Nucleus accumbens (tissue), 56 donors: ENCODE results near the gene HLCS.

ENCODE experiments used
- DNase-seq, 56 donors: peaks; one replicate each; lab custom pipeline; 2025; lab: John Stamatoyannopoulos, UW

Gene HLCS

DNA sequence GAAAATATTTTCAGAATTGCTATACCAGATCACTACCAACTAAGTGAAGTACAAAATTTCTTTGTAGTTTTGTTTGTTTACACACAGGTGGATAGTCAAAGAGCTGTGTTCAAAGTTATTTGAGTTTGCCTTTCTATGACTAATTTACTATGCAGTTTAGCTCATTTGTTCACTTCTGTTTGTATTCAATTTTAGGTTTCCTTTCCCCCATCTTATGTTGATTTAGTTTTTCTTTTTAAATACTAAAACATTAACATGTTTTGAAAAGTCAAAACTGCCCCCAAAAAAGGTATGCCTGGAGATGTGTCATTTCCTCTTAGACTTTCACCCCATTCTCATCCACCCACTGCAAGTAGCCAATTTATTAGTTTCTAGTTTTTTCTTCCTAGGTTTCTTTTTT, 21.4 kb upstream of the HLCS start:
- no peak for DNase-seq

DNA sequence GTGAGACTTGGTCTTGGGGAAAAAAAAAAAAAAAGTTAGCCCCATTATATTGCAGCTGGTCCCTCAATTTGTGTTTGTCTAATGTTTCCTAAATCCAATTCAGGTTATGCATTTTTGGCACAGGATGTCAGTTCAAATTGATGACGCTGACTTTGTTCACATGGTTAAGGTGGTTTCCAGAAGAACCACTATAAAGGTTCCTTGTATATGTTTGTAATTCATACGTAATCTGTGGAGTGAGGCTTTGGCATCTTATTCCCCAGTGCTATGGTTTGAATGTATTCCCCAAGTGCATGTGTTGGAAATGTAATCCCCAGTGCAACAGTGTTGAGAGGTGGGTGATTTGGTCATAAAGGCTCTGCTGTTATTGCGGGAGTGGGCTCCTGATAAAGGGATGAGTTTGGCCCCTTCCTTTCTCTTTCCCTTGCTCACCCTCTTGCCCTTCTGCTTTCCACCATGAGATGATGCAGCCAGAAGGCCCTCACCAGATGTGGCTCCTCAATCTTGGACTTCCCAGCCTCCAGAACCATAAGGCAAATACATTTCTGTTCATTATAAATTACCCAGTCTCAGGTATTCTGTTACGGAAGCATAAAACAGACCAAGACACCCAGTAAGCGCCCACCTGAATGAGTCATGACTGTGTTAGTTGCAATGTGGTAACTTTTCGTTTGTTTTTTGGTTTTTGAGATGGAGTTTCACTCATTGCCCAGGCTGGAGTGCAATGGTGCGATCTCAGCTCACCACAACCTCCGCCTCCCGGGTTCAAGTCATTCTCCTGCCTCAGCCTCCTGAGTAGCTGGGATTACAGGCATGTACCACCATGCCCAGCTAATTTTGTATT, 19.5 kb upstream of the HLCS start:
- DNase-seq, result no peak

DNA sequence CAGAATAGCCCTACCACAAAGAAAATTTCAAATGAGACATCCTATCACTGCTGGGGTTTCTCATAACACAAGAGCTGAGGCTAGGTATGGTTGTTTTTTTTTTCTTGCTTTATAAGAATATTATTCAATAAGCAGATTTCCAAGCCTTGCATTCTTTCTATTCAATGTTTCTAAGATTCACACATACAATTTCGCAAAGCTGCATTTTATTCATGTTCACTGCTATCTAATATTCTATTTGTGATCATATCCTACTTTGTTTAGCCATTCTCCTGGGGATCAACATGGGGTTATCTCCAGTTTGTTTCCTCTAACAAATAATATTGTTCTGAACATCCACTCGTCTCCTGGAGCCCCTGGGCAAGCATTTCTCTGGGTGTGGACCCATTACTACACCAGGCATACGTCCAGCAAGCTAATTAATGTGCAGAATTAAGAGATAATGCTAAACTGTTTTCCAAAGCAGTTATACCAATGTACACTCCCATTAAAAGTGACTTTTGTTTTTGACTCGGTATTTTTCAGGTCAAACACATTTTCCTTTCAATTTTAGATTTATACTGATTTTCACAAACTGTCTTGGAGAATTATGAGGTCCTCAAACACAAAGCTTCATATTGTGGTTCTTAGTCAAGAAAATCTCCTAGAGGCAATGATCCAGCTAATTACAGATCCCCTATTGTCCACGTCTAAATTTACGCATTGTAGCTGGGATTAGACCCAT, 15.7 kb upstream of the HLCS start:
- no peak for DNase-seq

DNA sequence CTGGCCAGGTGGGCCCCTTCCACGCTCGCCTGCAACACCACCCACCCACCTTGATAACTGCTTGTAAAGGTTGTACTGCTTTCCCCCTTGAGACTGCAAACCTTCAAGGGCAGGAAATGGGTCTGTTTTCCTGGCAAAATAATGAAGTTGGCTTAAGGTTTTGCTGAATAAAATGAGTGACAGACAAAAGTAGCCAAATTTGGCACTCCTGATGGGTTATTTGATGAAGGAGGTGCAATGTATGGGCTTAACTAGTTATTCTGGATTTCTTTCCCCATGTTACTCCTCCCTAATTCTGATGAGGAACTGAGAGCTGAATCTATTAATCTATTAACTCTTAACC, 14.6 kb upstream of the HLCS start:
- DNase-seq, result no peak

DNA sequence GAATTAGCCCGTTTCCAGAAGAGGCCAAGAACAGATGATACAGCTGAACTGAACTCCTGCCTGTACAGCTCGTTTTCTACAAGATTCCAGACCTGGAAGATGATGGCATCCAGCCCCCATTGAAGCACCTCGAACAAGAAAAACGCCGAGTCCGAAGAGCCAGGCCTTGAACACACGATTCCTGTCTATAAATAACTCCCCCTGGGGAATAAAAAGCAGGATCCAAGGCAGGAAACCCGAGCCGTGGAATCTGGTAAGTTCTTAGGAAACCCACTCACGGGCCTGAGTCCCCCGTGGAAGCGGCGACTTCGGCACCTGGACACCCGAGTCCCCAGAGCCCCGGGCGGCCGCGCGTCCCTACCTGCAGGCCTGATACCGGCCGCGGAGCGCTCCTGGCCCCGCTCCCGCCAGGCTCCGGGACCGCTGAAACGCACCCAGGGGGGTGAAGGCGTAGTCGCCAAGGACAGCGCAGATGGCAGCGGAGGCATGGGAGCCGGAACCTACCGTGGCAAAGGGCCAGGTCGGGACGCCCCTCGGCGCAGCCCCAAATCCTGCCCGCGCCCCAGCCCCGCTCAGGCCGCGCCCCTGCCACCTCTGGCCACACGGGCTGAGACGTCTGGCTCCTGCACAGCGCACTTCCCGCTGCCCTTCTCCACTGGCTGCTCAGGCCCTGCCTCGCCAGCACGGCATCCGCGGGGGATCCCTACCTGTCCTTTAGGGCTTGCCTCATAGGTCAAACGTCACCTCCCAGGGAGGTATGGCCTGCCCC, 14.0 kb upstream of the HLCS start:
- peak in 6 of 56 donors; percentile 8 to 29 (median 12) for DNase-seq

DNA sequence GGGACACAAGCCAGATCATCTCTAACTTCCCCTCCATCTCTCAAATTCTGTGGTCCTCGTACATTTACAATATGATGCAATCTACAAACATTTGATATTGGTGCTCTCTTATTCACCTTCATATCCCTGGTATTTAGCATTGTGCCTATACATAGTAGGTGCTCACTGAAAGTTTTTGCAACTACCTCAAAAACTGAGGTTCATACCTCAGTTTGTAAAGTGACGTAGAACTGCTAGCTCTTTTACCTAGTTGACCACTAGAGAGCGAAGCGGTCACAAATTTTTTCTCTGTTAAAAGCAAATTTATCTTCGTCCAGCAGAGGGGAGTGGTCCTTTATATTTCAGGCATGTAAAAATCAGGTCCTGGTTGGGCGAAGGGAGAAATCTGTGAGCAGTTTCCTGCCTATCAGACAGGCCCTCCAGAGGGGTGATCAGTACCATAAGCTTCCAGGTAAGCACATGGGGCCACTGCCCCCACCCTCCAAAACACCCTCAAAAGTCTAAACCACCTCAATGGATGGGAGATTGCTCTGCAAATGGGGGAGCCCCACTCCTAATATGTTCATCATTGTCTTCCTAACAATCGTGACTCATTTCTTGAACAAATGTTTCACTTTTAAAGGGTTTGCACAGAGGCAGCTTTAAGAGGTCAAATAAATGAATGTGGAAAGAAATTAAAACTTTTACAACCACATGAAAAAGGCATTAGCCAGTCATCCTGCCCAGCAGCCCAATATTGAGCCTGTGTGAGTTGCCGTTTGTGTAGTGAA, 10.6 kb upstream of the HLCS start:
- DNase-seq, result peak in 3 of 56 donors; percentile 0 to 15 (median 5)

DNA sequence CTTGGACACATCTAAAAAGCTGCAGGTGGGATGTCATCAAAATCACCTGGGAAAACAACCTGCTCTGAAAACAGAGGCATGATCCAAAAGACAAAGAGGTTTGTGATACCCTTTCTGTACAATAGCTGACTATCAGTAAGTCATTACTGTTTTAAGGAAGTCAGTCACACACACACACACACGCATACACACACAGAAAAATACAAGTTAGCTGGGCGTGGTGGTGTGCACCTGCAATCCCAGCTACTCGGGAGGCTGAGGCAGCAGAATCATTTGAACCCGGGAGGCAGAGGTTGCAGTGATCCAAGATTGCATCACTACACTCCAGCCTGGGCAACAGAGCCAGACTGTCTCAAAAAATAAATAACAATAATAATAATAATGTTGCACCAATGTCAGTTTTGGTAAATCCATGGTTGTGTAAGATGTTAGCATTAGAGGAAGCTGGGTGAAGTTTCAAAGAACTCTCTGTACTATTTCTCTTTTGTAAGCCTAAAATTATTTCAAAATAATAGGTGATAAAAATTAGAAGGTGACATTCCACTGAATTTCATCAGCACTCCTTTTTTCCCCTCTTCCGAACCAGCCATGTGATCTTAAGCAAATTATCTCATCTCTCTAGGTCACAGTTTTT, 9.9 kb upstream of the HLCS start:
- no peak for DNase-seq

DNA sequence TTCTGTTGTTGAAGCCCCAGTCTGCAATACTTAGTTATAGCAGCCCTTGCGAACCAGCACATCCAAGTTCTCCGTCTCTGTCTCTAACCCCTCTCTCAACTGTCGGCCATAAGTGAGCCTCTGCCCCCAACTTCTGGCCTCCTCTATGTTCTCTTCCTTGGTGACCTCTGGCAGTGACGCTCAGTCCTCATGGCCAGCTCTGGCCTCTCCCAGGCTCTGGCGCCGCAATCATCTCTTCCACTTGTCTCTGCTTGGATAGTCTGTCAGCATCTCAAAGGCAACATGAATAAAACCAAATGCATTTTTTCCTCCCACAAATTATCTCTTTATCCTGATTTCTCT, 8.4 kb upstream of the HLCS start:
- no peak for DNase-seq

DNA sequence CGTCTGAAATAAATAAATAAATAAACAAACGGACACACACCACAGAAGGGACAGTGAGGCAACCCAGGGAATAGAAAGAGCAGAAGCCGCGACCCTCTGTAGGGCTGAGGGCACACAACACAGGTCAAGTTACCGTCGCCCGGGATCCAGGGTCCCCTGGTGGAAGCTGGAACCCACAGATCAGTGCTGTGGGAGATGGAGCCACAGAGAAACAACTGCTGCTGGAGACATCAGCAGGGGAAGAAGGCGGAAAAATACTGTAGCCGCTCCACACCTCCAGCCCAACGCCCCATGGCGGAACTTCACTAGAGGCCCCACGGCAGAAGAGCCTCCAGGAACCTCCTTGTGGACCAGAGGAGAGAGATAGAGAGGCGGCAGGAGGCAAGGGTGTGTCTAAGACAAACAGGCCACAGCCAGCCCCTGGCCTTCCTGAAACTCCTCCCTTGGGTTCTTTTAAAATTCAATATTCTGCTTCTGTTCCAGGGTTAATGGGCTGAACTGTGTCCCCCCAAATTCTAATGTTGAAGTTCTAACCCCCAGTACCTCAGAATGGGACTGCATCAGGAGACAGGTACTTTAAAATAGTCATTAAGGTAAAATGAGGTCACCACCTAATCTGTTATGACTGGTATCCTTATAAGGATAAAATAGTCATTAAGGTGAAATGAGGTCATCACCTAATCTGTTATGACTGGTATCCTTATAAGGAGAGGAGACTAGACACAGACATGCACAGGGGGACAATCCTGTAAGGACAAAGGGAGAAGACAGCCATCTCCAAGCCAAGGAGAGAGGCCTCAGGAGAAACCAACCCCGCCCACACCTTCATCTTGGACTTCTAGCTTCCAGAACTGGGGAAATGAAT, 7.7 kb upstream of the HLCS start:
- DNase-seq, result no peak

DNA sequence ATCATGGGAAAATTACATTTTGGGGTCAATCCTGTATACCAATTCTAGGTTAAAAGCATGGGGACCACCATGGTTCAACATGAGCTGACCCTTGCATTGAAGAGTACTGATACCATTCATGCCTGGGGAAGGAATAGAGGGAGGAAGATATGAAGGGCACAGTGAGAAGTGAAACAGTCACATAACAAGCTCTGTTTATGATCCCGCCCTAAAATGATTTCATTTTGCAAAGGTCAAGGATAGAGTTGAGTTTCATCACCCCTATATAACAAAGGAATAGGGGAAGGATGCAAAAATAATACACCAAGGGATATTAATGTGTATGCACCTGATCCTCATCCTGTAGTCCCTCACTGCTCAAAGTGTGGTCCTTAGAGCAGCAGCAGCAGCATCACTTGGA, 2.5 kb upstream of the HLCS start:
- DNase-seq, result no peak

DNA sequence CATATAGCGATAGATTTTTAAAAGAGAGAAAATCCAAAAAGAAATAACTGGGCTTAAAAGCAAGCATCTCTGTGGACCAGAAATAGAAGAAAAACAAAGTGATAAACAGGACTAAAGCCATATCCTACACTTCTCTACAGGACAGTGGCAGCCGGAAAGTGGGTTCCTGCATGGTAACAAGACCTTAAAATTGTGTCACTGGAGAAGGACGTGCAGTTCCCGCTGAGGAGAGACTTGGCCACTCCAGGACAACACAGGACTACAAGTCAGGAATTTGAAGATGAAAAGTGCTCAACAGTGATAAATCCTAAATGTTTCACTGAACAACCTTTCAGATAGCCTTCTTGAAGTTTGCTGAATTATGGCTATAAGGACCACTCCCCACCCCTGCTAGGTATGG, 1.9 kb upstream of the HLCS start:
- no peak for DNase-seq

DNA sequence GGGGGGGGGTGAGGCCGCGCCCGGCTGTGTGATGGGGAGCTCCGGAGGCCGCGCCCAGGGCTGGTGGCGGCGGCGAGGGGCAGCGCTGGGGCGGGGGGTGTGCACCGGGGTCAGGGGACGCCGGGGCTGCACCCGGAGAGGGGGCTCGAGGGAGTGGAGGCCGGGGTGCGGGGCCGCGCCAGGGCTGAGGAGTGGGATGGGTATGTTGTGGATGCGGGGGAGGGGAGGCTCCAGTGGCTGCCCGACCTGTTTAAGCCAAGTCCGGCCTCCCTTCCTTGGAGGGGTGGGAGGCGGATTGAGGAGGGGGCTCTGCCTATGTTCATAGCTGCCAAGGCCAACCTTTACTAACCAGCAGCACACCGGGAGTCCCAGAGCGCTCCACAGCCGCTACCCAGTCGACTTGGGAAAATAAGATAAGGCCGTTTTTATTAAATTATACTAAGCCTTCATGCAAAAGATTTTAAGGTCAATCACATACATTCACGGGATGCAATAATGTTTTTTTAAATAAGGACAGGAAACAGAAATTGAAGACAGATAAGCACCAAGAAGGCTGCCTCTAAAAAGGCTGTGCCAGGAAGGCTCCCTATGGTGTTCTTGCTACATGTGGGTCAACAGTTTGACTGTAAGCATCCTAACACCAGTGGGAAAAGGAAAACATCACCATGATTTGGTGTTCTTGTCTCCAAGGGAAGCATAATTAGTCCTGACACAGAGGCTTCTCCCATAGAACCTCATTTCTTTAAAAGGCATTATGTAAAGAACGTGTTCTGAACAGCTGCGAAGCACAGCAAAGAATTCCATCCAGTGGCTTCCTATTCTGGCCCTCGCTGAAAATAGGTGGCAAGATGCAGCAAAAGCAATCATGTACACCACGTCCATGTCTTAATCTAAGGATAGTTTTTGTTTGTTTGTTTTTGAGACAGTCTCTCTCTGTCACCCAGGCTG, 626 bp upstream of the HLCS start:
- peak in 9 of 56 donors; percentile 22 to 56 (median 41) for DNase-seq

DNA sequence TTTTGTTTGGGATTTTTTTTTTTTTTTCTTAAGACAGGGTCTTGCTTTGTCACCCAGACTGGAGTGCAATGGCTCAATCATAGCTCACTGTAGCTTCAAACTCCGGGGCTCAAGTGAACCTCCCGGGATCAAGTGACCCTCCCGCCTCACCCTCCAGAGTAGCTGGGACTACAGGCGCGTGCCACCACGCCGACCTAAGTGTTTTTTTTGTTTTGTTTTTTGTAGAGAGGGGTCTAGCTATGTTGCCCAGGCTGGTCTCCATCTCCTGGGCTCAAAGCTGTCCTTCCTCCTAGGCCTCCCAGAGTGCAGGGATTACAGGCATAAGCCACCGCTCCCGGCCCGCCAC, 776 bp downstream of the HLCS start:
- DNase-seq, result no peak

DNA sequence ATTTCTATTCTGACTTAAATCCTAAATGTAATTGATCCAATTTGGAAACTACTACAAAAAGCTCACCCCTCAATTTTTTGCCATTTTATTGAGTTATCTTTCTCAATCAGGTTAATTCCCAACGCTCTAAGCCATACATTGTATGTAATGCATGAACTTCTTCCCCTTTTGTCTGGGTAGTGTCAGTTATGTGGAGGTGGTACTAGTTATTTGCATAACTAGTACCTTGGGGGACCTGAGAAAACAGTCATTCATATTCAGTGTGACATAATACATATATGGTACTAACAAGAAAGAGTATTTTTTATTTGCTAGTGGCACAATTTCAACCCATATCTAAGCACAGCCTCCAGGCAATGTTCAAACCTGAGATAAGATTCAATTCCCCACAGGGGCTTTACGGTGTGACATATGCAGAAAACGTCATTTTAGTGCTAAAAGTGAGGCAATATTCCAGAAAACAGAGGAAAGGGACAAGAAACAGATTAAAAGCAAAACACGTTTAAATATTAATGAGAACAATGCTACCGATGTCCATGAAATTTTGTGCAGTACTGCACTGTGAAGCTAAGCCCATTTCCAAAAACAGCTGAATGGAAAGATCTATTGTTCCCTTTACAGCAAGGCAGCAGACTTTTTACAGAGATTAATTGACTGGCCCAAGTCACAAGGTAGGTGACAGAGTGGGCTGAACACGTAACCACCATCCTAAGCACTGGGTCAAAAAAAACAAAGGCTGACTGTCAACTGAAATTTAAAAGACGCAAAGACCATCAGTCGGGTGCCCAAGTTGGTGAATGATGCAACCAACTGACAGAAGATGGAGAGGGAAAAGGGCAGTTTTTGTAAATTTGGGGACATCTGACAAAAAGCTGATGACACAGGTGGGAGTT, 1.4 kb downstream of the HLCS start:
- DNase-seq, result no peak

DNA sequence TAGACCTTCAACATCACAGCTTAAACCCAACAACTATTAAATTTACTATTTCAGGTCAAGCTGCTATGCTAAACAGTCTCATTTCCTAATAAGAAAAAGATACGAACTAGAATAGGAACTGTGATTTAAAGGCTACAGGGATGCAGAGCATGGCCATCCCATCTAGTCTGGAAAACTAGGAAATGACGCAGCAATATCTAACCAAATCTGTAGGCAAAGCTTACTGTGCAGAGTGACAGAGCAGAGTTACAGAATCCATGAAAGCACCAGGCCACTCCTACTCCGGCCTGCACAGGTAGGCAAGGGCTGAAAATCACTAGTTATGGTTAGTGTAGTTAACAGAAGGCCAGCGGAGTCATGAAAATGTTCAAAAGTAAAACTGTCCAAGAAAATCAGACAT, 2.1 kb downstream of the HLCS start:
- no peak for DNase-seq

DNA sequence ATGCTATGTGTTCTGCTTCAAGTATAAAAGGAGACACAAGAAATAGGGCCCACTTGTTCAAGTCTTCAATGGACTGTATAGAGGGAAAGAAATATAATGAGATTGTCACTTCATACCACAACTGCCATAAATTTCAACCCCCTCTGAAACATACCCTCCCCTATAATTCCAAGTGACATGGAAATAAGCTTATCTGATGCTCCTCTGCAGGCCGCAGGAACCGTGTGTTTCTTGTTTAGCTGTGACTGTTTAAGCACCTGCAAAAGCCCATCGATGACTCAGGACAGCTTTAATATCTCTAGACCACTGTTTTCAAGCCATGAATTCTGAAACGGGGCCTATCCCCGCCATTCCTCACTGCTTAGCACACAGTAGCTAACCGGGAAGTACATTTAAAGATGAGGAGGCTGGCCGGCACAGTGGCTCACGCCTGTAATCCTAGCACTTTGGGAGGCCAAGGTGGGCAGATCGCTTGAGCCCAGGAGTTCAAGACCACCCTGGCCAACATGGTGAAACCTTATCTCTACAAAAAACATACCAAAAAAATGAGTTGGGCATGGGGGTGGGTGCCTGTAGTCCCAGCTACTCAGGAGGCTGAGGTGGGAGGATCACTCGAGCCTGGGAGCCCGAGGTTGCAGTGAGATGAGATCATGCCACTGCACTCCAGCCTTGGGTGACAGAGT, 4.2 kb downstream of the HLCS start:
- no peak for DNase-seq
